Fibroblast of the aortic adventitia (primary cell): ENCODE results near the gene SHKBP1. TPM values are rescaled to one million over a fixed set of nuclear protein-coding genes. Genes with fewer than 3 reads are reported as not detected.
"Not testable (repeated sequence)": the region's sequence is repeated elsewhere in the genome, so short reads cannot be mapped to it uniquely, and the experiment has no call there.

Experiments
- DNase-seq: peaks from one replicate; pipeline ENCODE4 v3.0.0-alpha.2; 2010; ENCODE audit warnings: low read depth
- H3K4me3 ChIP-seq: 2 replicates; pipeline ENCODE4 v1.5.1; 2011; ENCODE audit warnings: low read depth, mild to moderate bottlenecking, control low read depth, low read length, moderate library complexity
- CTCF ChIP-seq: IDR thresholded peaks from 2 replicates; pipeline ENCODE4 v1.5.1; 2011; ENCODE audit warnings: mild to moderate bottlenecking, low read length, control low read depth, inconsistent platforms; ENCODE audit not compliant: insufficient read depth
- total RNA-seq: library from RNA; depleted of rRNA; stranded (reverse); fragments of >200 nt; gene quantifications from 2 replicates; pipeline ENCODE4 v1.2.3, GENCODE V29; 2012; ENCODE audit warnings: low replicate concordance

The SHKBP1 gene
- total RNA-seq, 1 donor, result 24.9 TPM

- no peak overlapping the region for H3K4me3 ChIP-seq
- DNase-seq, result no peak
- peak; percentile 37 for TF ChIP-seq CTCF
These were observed 43.2 kb upstream of the SHKBP1 start for GRCh38 chr19:40533508-40533907.

GRCh38 chr19:40534148-40534547 is 42.5 kb upstream of the SHKBP1 start:
- no peak for DNase-seq
- no peak overlapping the region for H3K4me3 ChIP-seq
- no peak for TF ChIP-seq CTCF

GRCh38 chr19:40539070-40539469 is 37.6 kb upstream of the SHKBP1 start:
- DNase-seq, result no peak
- TF ChIP-seq CTCF, result no peak

GRCh38 chr19:40542202-40542859 is 34.3 kb upstream of the SHKBP1 start:
- TF ChIP-seq CTCF, result no peak
- no peak overlapping the region for H3K4me3 ChIP-seq
- DNase-seq, result peak; percentile 93

More at GRCh38 chr19:40539070-40539469, 37.6 kb upstream of the SHKBP1 start:
- H3K4me3 ChIP-seq, result no peak overlapping the region

- TF ChIP-seq CTCF, result no peak
- DNase-seq, result no peak
- H3K4me3 ChIP-seq, result no peak overlapping the region
These were observed 33.6 kb upstream of the SHKBP1 start for GRCh38 chr19:40543029-40543597.

- DNase-seq, H3K4me3 ChIP-seq: not testable (repeated sequence)
These were observed 30.4 kb upstream of the SHKBP1 start for GRCh38 chr19:40546153-40546841.

GRCh38 chr19:40547190-40547589 is 29.5 kb upstream of the SHKBP1 start:
- not testable (repeated sequence) for H3K4me3 ChIP-seq, DNase-seq
